IgD-negative memory B cell (primary cell): ENCODE data around the gene KCNQ1. TPM values are rescaled to one million over a fixed set of nuclear protein-coding genes. Genes with fewer than 3 reads are reported as not detected.

Experiments used
- H3K27ac Mint-ChIP-seq, 3 donors: one replicate each; pipeline ENCODE4 v1.8.0; 2020 to 2022; ENCODE audit warnings: mild to moderate bottlenecking in 3 of 3, mixed read lengths in 3 of 3, moderate library complexity in 1 of 3
- H3K27me3 Mint-ChIP-seq: one replicate; pipeline ENCODE4 v1.8.0; 2021; ENCODE audit warnings: mixed read lengths
- H3K36me3 Mint-ChIP-seq: one replicate; pipeline ENCODE4 v1.8.0; 2020; ENCODE audit warnings: mild to moderate bottlenecking, mixed read lengths
- H3K4me1 Mint-ChIP-seq, 3 donors: one replicate each; pipeline ENCODE4 v1.8.0; 2020 to 2022; ENCODE audit warnings: mixed read lengths in 3 of 3, mild to moderate bottlenecking in 1 of 3
- H3K4me3 Mint-ChIP-seq, 4 donors: one replicate each; pipeline ENCODE4 v1.8.0; 2020 to 2022; ENCODE audit warnings: mild to moderate bottlenecking in 4 of 4, mixed read lengths in 4 of 4, moderate library complexity in 3 of 4
- H3K9me3 Mint-ChIP-seq, 3 donors: one replicate each; pipeline ENCODE4 v1.8.0; 2020 to 2021; ENCODE audit warnings: mixed read lengths in 3 of 3, mild to moderate bottlenecking in 1 of 3
- polyA plus RNA-seq: library from polyadenylated mRNA; unstranded; fragments of 300-500 nt; fragmentation: Illumina TruSeq; gene quantifications from one replicate; pipeline ENCODE4 v1.2.3, GENCODE V29; 2021

Gene KCNQ1
- polyA plus RNA-seq, 1 donor from 2014 or later: 20.5 TPM

GRCh38 chr11:2881076-2881980 lies 436.5 kb downstream of the KCNQ1 start:
- peak overlapping the region in 1 of 4 donors; percentile 48 for H3K4me3 Mint-ChIP-seq
- no peaks in the 10 kb centered on the region for H3K36me3 Mint-ChIP-seq
- H3K27me3 Mint-ChIP-seq: peaks cover 8% of the 10 kb centered on the region
- H3K9me3 Mint-ChIP-seq: peaks cover 0 to 3% (median 0%) of the 10 kb centered on the region in 3 donors
- H3K27ac Mint-ChIP-seq: no peak overlapping the region
- peaks cover 0 to 1% (median 0%) of the 10 kb centered on the region in 3 donors for H3K4me1 Mint-ChIP-seq

- Mint-ChIP-seq H3K4me1 (peaks cover 0 to 4% (median 0%) of the 10 kb centered on the region in 3 donors), H3K27ac (no peak overlapping the region), H3K36me3 (no peaks in the 10 kb centered on the region), H3K9me3 (peaks cover 0 to 3% (median 0%) of the 10 kb centered on the region in 3 donors), H3K27me3 (peaks cover 8% of the 10 kb centered on the region), H3K4me3 (peak overlapping the region in 1 of 4 donors; percentile 79)
Observed at GRCh38 chr11:2881981-2882375, 437.2 kb downstream of the KCNQ1 start.

- Mint-ChIP-seq H3K27me3 (peaks cover 8% of the 10 kb centered on the region), H3K4me1 (peaks cover 0 to 7% (median 0%) of the 10 kb centered on the region in 3 donors), H3K9me3 (peaks cover 0 to 2% (median 0%) of the 10 kb centered on the region in 3 donors), H3K27ac (peak overlapping the region in 1 of 3 donors; percentile 83), H3K36me3 (no peaks in the 10 kb centered on the region), H3K4me3 (peak overlapping the region in 2 of 4 donors; percentile 74 to 79)
Observed at GRCh38 chr11:2882396-2883110, 437.7 kb downstream of the KCNQ1 start.

GRCh38 chr11:2883640-2883978 lies 438.8 kb downstream of the KCNQ1 start:
- Mint-ChIP-seq H3K27ac (peak overlapping the region in 1 of 3 donors; percentile 83), H3K4me1 (peaks cover 0 to 9% (median 3%) of the 10 kb centered on the region in 3 donors), H3K27me3 (peaks cover 11% of the 10 kb centered on the region), H3K9me3 (peaks cover 0 to 2% (median 0%) of the 10 kb centered on the region in 3 donors), H3K36me3 (no peaks in the 10 kb centered on the region), H3K4me3 (peak overlapping the region; percentile 13 to 79 (median 71))

GRCh38 chr11:2883979-2884815 lies 439.4 kb downstream of the KCNQ1 start:
- no peak overlapping the region for H3K27ac Mint-ChIP-seq
- peaks cover 11% of the 10 kb centered on the region for H3K27me3 Mint-ChIP-seq
- H3K4me3 Mint-ChIP-seq: peak overlapping the region in 3 of 4 donors; percentile 51 to 79 (median 68)
- H3K9me3 Mint-ChIP-seq: no peaks in the 10 kb centered on the region
- no peaks in the 10 kb centered on the region for H3K36me3 Mint-ChIP-seq
- peaks cover 0 to 9% (median 3%) of the 10 kb centered on the region in 3 donors for H3K4me1 Mint-ChIP-seq

GRCh38 chr11:2885017-2885677 lies 440.3 kb downstream of the KCNQ1 start:
- H3K27me3 Mint-ChIP-seq: peaks cover 11% of the 10 kb centered on the region
- H3K4me1 Mint-ChIP-seq: peaks cover 0 to 9% (median 3%) of the 10 kb centered on the region in 3 donors
- H3K27ac Mint-ChIP-seq: no peak overlapping the region
- H3K9me3 Mint-ChIP-seq: no peaks in the 10 kb centered on the region
- no peaks in the 10 kb centered on the region for H3K36me3 Mint-ChIP-seq
- peak overlapping the region; percentile 79 to 94 (median 90) for H3K4me3 Mint-ChIP-seq

- Mint-ChIP-seq H3K4me1 (peaks cover 0 to 9% (median 3%) of the 10 kb centered on the region in 3 donors), H3K27ac (peak within 1 kb of the TSS in 1 of 3 donors; percentile 70), H3K4me3 (peak within 1 kb of the TSS; percentile 87 to 94 (median 92)), H3K9me3 (no peaks in the 10 kb centered on the region), H3K27me3 (peaks cover 11% of the 10 kb centered on the region), H3K36me3 (no peaks in the 10 kb centered on the region)
Observed at GRCh38 chr11:2885678-2886081, 440.9 kb downstream of the KCNQ1 start, which contains the start of gene CDKN1C. Gene CDKN1C (minus strand): TSS chr11:2885775. CDS start chr11:2885456, 319 bp downstream.

GRCh38 chr11:2886191-2886894 lies 441.5 kb downstream of the KCNQ1 start:
- Mint-ChIP-seq H3K4me3 (peak overlapping the region; percentile 62 to 93 (median 77)), H3K27ac (peak overlapping the region in 2 of 3 donors; percentile 31 to 70), H3K36me3 (no peaks in the 10 kb centered on the region), H3K4me1 (peaks cover 0 to 9% (median 3%) of the 10 kb centered on the region in 3 donors), H3K27me3 (peaks cover 8% of the 10 kb centered on the region), H3K9me3 (no peaks in the 10 kb centered on the region)

- H3K9me3 Mint-ChIP-seq: no peaks in the 10 kb centered on the region
- H3K36me3 Mint-ChIP-seq: no peaks in the 10 kb centered on the region
- peak overlapping the region in 2 of 3 donors; percentile 31 to 76 for H3K27ac Mint-ChIP-seq
- H3K4me1 Mint-ChIP-seq: peaks cover 0 to 11% (median 3%) of the 10 kb centered on the region in 3 donors
- H3K27me3 Mint-ChIP-seq: peaks cover 8% of the 10 kb centered on the region
- peak overlapping the region; percentile 62 to 93 (median 77) for H3K4me3 Mint-ChIP-seq
Observed at GRCh38 chr11:2886936-2887335, 442.1 kb downstream of the KCNQ1 start.

GRCh38 chr11:2887515-2888195 lies 442.8 kb downstream of the KCNQ1 start:
- Mint-ChIP-seq H3K27ac (peak overlapping the region in 1 of 3 donors; percentile 85), H3K27me3 (peaks cover 6% of the 10 kb centered on the region), H3K36me3 (no peaks in the 10 kb centered on the region), H3K9me3 (no peaks in the 10 kb centered on the region), H3K4me1 (peaks cover 0 to 12% (median 4%) of the 10 kb centered on the region in 3 donors), H3K4me3 (peak overlapping the region in 2 of 4 donors; percentile 62 to 91)

- Mint-ChIP-seq H3K4me1 (peaks cover 0 to 15% (median 8%) of the 10 kb centered on the region in 3 donors), H3K27me3 (peaks cover 4% of the 10 kb centered on the region), H3K36me3 (no peaks in the 10 kb centered on the region), H3K9me3 (no peaks in the 10 kb centered on the region), H3K4me3 (peak overlapping the region in 3 of 4 donors; percentile 25 to 91 (median 68)), H3K27ac (peak overlapping the region in 2 of 3 donors; percentile 67 to 85)
Observed at GRCh38 chr11:2888266-2888968, 443.6 kb downstream of the KCNQ1 start.
